ENCODE results near the gene SSH2. TPM values are rescaled to one million over a fixed set of nuclear protein-coding genes. Genes with fewer than 3 reads are reported as not detected.
A peak's percentile ranks its signal among the peaks of the same experiment; 100 is the strongest.

Gene SSH2
- total RNA-seq, 5 donors from 2014 or later (not counting 1 experiment from before 2014, with no cell fraction given) = 76.2 to 115 (median 82.7) TPM

- H3K4me3 ChIP-seq (ENCODE audit: control insufficient read depth in 1 of 2, extremely low read depth in 1 of 2, low read length in 1 of 2) = no peak overlapping the region
- H3K4me3 Mint-ChIP-seq = no peak overlapping the region
- H3K4me1 Mint-ChIP-seq = peaks cover 39 to 43% (median 41%) of the 10 kb centered on the region in 3 donors
- no peaks in the 10 kb centered on the region for H3K36me3 ChIP-seq (ENCODE audit: control insufficient read depth in 2 of 2, extremely low read depth in 1 of 2, insufficient read depth in 1 of 2, low read length in 1 of 2)
- no peaks in the 10 kb centered on the region for H3K27me3 Mint-ChIP-seq
- no peak overlapping the region for H3K27ac ChIP-seq (ENCODE audit: low read length)
- ATAC-seq (replicated peaks in 1 of 4) (no peak), DNase-seq (no peak)
- CTCF ChIA-PET = interaction anchor here (0.6 to 2.1 kb wide), 4 partner anchors 9 to 400 kb away, joined by 3 to 21 read pairs (median 4); no protein-coding TSS in a partner anchor
- H3K27me3 ChIP-seq (replicated peaks in 1 of 2; ENCODE audit: control insufficient read depth in 2 of 2, extremely low read depth in 1 of 2, insufficient read depth in 2 of 2, low read length in 1 of 2) = no peaks in the 10 kb centered on the region
- H3K9me3 ChIP-seq = no peaks in the 10 kb centered on the region
- no CpG with 5 or more reads among the region's 3 CpGs for WGBS (ENCODE audit: insufficient coverage)
- H3K27ac Mint-ChIP-seq = peak overlapping the region in 1 of 2 donors; percentile 40
- POLR2A ChIA-PET = interaction anchor here (0.7 to 1.0 kb wide), 2 partner anchors 11 to 12 kb away, joined by 3 to 5 read pairs; partner anchors contain the start of gene SSH2 (in 1 of the 2)
- H3K36me3 Mint-ChIP-seq = no peaks in the 10 kb centered on the region
- H3K4me1 ChIP-seq (ENCODE audit: control insufficient read depth in 1 of 2, extremely low read depth in 1 of 2, insufficient read depth in 2 of 2, low read length in 2 of 2) = no peaks in the 10 kb centered on the region
- H3K9me3 Mint-ChIP-seq = no peaks in the 10 kb centered on the region
Measured at GRCh38 chr17:29918922-29919856, 10.8 kb downstream of the SSH2 start.

DNA sequence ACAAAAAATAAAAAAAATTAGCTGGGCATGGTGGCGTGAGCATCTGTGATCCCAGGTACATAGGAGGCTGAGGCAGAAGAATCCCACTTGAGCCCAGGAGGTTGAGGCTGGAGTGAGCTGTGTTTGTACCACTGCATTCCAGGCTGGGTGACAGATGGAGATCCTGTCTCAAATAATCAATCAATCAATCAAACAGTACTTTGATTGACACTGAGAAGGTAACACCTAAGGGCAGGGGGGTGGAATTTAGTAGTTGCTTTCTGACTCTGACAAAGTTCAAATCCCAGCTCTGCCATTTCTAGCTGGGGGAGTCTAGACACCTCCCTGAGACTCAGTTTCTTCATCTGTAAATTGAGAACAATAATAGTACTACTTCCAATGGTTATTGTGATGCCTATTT is 12.0 kb downstream of the SSH2 start:
- Mint-ChIP-seq H3K27me3 (no peaks in the 10 kb centered on the region), H3K27ac (no peak overlapping the region)
- no CpG with 5 or more reads among the region's 1 CpG for WGBS (ENCODE audit: insufficient coverage)

GRCh38 chr17:29914819-29915537 is 15.1 kb downstream of the SSH2 start:
- no peak overlapping the region for H3K27ac ChIP-seq (ENCODE audit: low read length)
- no peak for ATAC-seq (replicated peaks in 1 of 4)
- Mint-ChIP-seq H3K27ac (no peak overlapping the region), H3K36me3 (peaks cover 6% of the 10 kb centered on the region), H3K4me1 (peaks cover 46 to 56% (median 50%) of the 10 kb centered on the region in 3 donors), H3K9me3 (no peaks in the 10 kb centered on the region), H3K27me3 (no peaks in the 10 kb centered on the region), H3K4me3 (no peak overlapping the region)
- ChIA-PET POLR2A (interaction anchor here in 1 of 2 donors (0.7 kb wide), 1 partner anchor 919 kb away, joined by 7 read pairs; no protein-coding TSS in a partner anchor), CTCF (no interaction called here)
- WGBS (ENCODE audit: insufficient coverage) = 100% methylated on average over 1 of the region's 2 CpGs
- H3K9me3 ChIP-seq = no peaks in the 10 kb centered on the region
- DNase-seq = no peak
- no peaks in the 10 kb centered on the region for H3K27me3 ChIP-seq (replicated peaks in 1 of 2; ENCODE audit: control insufficient read depth in 2 of 2, extremely low read depth in 1 of 2, insufficient read depth in 2 of 2, low read length in 1 of 2)
- no peaks in the 10 kb centered on the region for H3K36me3 ChIP-seq (ENCODE audit: control insufficient read depth in 2 of 2, extremely low read depth in 1 of 2, insufficient read depth in 1 of 2, low read length in 1 of 2)
- no peak overlapping the region for H3K4me3 ChIP-seq (ENCODE audit: control insufficient read depth in 1 of 2, extremely low read depth in 1 of 2, low read length in 1 of 2)
- H3K4me1 ChIP-seq (ENCODE audit: control insufficient read depth in 1 of 2, extremely low read depth in 1 of 2, insufficient read depth in 2 of 2, low read length in 2 of 2) = no peaks in the 10 kb centered on the region

More for the DNA sequence above, 12.0 kb downstream of the SSH2 start:
- H3K4me1 ChIP-seq (ENCODE audit: control insufficient read depth in 1 of 2, extremely low read depth in 1 of 2, insufficient read depth in 2 of 2, low read length in 2 of 2) = no peaks in the 10 kb centered on the region
- Mint-ChIP-seq H3K4me3 (no peak overlapping the region), H3K9me3 (no peaks in the 10 kb centered on the region), H3K36me3 (no peaks in the 10 kb centered on the region), H3K4me1 (peaks cover 40 to 43% (median 41%) of the 10 kb centered on the region in 3 donors)
- DNase-seq (no peak), ATAC-seq (replicated peaks in 1 of 4) (no peak)
- no peaks in the 10 kb centered on the region for H3K36me3 ChIP-seq (ENCODE audit: control insufficient read depth in 2 of 2, extremely low read depth in 1 of 2, insufficient read depth in 1 of 2, low read length in 1 of 2)
- H3K9me3 ChIP-seq = no peaks in the 10 kb centered on the region
- no peak overlapping the region for H3K4me3 ChIP-seq (ENCODE audit: control insufficient read depth in 1 of 2, extremely low read depth in 1 of 2, low read length in 1 of 2)
- H3K27ac ChIP-seq (ENCODE audit: low read length) = no peak overlapping the region
- H3K27me3 ChIP-seq (replicated peaks in 1 of 2; ENCODE audit: control insufficient read depth in 2 of 2, extremely low read depth in 1 of 2, insufficient read depth in 2 of 2, low read length in 1 of 2) = no peaks in the 10 kb centered on the region
- CTCF ChIA-PET = no interaction called here
- POLR2A ChIA-PET = no interaction called here

DNA sequence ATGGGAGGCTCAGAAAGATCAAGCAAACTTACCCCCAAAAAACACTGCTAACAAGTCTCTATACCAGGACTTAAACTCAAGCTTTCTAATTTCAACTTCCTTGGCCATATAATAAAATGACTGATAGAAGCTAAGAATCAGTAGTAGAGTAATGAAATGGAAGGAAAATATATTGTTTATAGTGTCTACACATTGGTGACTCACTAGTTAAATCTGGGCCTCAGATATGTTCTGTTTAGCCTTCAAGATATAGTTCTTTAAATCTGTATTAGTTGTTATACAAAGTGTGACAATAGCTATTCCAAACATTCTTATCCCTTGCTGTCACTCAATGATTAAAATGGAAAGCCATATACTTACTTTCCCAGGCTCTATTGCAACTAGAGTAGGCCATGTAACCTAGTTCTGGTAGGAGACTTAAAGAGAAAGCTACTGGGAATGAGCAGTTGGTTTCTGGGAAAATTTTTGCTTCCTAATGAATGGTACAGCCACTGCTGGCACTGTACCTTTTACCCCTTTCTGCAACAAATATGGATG is 18.3 kb downstream of the SSH2 start:
- H3K27me3 Mint-ChIP-seq = no peaks in the 10 kb centered on the region
- Histone ChIP-seq H3K4me3 (ENCODE audit: control insufficient read depth in 1 of 2, extremely low read depth in 1 of 2, low read length in 1 of 2) (no peak overlapping the region), H3K9me3 (no peaks in the 10 kb centered on the region), H3K27me3 (replicated peaks in 1 of 2; ENCODE audit: control insufficient read depth in 2 of 2, extremely low read depth in 1 of 2, insufficient read depth in 2 of 2, low read length in 1 of 2) (no peaks in the 10 kb centered on the region), H3K27ac (ENCODE audit: low read length) (no peak overlapping the region), H3K4me1 (ENCODE audit: control insufficient read depth in 1 of 2, extremely low read depth in 1 of 2, insufficient read depth in 2 of 2, low read length in 2 of 2) (no peaks in the 10 kb centered on the region), H3K36me3 (ENCODE audit: control insufficient read depth in 2 of 2, extremely low read depth in 1 of 2, insufficient read depth in 1 of 2, low read length in 1 of 2) (no peaks in the 10 kb centered on the region)
- DNase-seq (no peak), ATAC-seq (replicated peaks in 1 of 4) (no peak)
- POLR2A ChIA-PET = no interaction called here
- peaks cover 0 to 6% (median 0%) of the 10 kb centered on the region in 3 donors for H3K9me3 Mint-ChIP-seq
- no peak overlapping the region for H3K27ac Mint-ChIP-seq
- peaks cover 36 to 52% (median 39%) of the 10 kb centered on the region in 3 donors for H3K4me1 Mint-ChIP-seq
- CTCF ChIA-PET = interaction anchor here in 1 of 2 donors (3.1 kb wide), 1 partner anchor 19 kb away, joined by 13 read pairs; no protein-coding TSS in a partner anchor
- H3K36me3 Mint-ChIP-seq = peaks cover 12% of the 10 kb centered on the region
- H3K4me3 Mint-ChIP-seq = no peak overlapping the region

DNA sequence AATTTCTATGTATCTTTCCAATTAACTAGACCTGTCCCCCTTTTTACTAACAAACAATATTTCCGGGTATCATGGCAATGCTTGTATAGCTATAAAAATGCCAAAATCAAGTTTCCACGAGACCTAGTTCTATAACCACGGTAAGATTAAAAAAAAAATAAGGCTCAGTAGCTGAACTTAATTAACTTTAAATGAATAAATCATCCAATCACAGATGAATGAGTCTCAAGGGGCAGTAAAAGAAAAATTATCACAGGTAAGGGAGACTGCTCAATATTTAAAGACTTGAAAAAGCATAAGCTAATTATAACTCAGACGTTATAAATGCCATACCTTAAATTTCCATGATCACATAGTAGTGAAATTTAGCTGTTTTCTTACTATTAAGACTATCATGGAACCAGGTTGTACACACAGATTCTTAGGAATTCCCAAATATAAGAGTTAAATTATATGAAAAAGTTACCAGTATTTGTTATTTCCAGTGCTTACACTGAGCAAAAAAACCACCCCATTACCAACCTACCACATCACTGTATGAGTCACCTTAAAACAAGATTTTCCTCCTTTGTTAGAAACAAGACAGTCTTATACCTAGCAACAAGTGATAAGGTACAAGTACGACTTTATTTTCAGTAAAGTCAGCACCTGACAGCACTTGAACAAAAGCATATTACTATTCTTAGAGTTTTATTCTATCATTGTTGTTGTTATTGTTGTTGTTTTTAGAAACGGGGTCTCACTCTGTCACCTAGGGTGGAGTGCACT is 20.6 kb downstream of the SSH2 start:
- no peaks in the 10 kb centered on the region for H3K27me3 ChIP-seq (replicated peaks in 1 of 2; ENCODE audit: control insufficient read depth in 2 of 2, extremely low read depth in 1 of 2, insufficient read depth in 2 of 2, low read length in 1 of 2)
- H3K9me3 ChIP-seq = no peaks in the 10 kb centered on the region
- peaks cover 0 to 13% (median 0%) of the 10 kb centered on the region in 3 donors for H3K9me3 Mint-ChIP-seq
- peaks cover 42 to 57% (median 43%) of the 10 kb centered on the region in 3 donors for H3K4me1 Mint-ChIP-seq
- H3K27me3 Mint-ChIP-seq = no peaks in the 10 kb centered on the region
- H3K4me1 ChIP-seq (ENCODE audit: control insufficient read depth in 1 of 2, extremely low read depth in 1 of 2, insufficient read depth in 2 of 2, low read length in 2 of 2) = peaks cover 3 to 5% of the 10 kb centered on the region in 2 experiments
- peaks cover 19% of the 10 kb centered on the region for H3K36me3 Mint-ChIP-seq
- peak in 3 of 4 experiments; percentile 48 to 65 (median 57) for ATAC-seq (replicated peaks in 1 of 4)
- H3K27ac ChIP-seq (ENCODE audit: low read length) = no peak overlapping the region
- ChIA-PET POLR2A (interaction anchor here in 1 of 2 donors (0.5 to 0.6 kb wide), 2 partner anchors 20 to 120 kb away, joined by 3 read pairs; no protein-coding TSS in a partner anchor), CTCF (interaction anchor here in 1 of 2 donors (0.7 to 1.3 kb wide), 3 partner anchors 22 to 102 kb away, joined by 3 to 12 read pairs (median 5); no protein-coding TSS in a partner anchor)
- no peaks in the 10 kb centered on the region for H3K36me3 ChIP-seq (ENCODE audit: control insufficient read depth in 2 of 2, extremely low read depth in 1 of 2, insufficient read depth in 1 of 2, low read length in 1 of 2)
- DNase-seq = no peak
- H3K27ac Mint-ChIP-seq = peak overlapping the region in 1 of 2 donors; percentile 11
- no CpG with 5 or more reads among the region's 6 CpGs for WGBS (ENCODE audit: insufficient coverage)
- H3K4me3 ChIP-seq (ENCODE audit: control insufficient read depth in 1 of 2, extremely low read depth in 1 of 2, low read length in 1 of 2) = no peak overlapping the region
- H3K4me3 Mint-ChIP-seq = no peak overlapping the region
